GM23338 (cell line): Measurements from ENCODE around the gene CFAP299. TPM values are rescaled to one million over a fixed set of nuclear protein-coding genes. Genes with fewer than 3 reads are reported as not detected.

ENCODE experiments used
- ATAC-seq: fragments of 200-7000 bp; cut with Tn5 transposase; 3 replicates; pipeline ENCODE4 v1.9.1; 2020
- DNase-seq: peaks from one replicate; pipeline ENCODE4 v3.0.0-alpha.2; 2015; ENCODE audit warnings: low spot score
- H2AFZ ChIP-seq: fragments of 200-600 bp; sonication (generic); 2 replicates; pipeline ENCODE4 v1.8.0; 2016; ENCODE audit warnings: antibody characterized with exemption, mild to moderate bottlenecking, moderate library complexity
- H3F3A ChIP-seq: fragments of 200-600 bp; sonication (generic); replicated peaks from 2 replicates; pipeline ENCODE4 v1.8.0; 2017; ENCODE audit warnings: antibody characterized with exemption, mixed run types, low read depth
- H3K27ac ChIP-seq: fragments of 200-600 bp; sonication (generic); 2 replicates; pipeline ENCODE4 v1.6.1; 2016; ENCODE audit warnings: low read depth
- H3K27me3 ChIP-seq: fragments of 200-600 bp; sonication (generic); 2 replicates; pipeline ENCODE4 v1.8.0; 2016; ENCODE audit warnings: mild to moderate bottlenecking, mixed run types, moderate library complexity; ENCODE audit not compliant: insufficient read depth
- H3K36me3 ChIP-seq: fragments of 200-600 bp; sonication (generic); 2 replicates; pipeline ENCODE4 v1.8.0; 2016; ENCODE audit warnings: mild to moderate bottlenecking; ENCODE audit not compliant: insufficient read depth
- H3K4me1 ChIP-seq: fragments of 200-600 bp; sonication (generic); 2 replicates; pipeline ENCODE4 v1.8.0; 2016; ENCODE audit warnings: mild to moderate bottlenecking, moderate library complexity; ENCODE audit not compliant: insufficient read depth
- H3K4me2 ChIP-seq: fragments of 200-600 bp; sonication (generic); 2 replicates; pipeline ENCODE4 v1.7.1; 2017; ENCODE audit warnings: mixed run types
- H3K4me3 ChIP-seq: fragments of 200-600 bp; sonication (generic); 2 replicates; pipeline ENCODE4 v1.6.1; 2016; ENCODE audit warnings: mixed run types
- H3K79me2 ChIP-seq: fragments of 200-600 bp; sonication (generic); replicated peaks from 2 replicates; pipeline ENCODE4 v1.8.0; 2017; ENCODE audit warnings: mild to moderate bottlenecking; ENCODE audit not compliant: insufficient read depth
- H3K9me2 ChIP-seq: fragments of 200-600 bp; sonication (generic); 2 replicates; pipeline ENCODE4 v1.8.0; 2017; ENCODE audit not compliant: insufficient read depth
- H4K20me1 ChIP-seq: fragments of 200-600 bp; sonication (generic); replicated peaks from 2 replicates; pipeline ENCODE4 v1.8.0; 2017; ENCODE audit warnings: mild to moderate bottlenecking; ENCODE audit not compliant: insufficient read depth
- H3K27ac Mint-ChIP-seq: 2 replicates; pipeline ENCODE4 v1.8.0; 2020; ENCODE audit warnings: inconsistent platforms, mild to moderate bottlenecking, moderate library complexity, mixed read lengths
- H3K27me3 Mint-ChIP-seq: 3 replicates; pipeline ENCODE4 v1.8.0; 2022; ENCODE audit warnings: low read depth, mild to moderate bottlenecking, moderate library complexity, mixed read lengths, inconsistent platforms; ENCODE audit not compliant: insufficient read depth, poor library complexity
- H3K36me3 Mint-ChIP-seq: 3 replicates; pipeline ENCODE4 v1.8.0; 2021; ENCODE audit warnings: low read depth, mild to moderate bottlenecking, inconsistent platforms, moderate library complexity, mixed read lengths
- H3K4me1 Mint-ChIP-seq: 3 replicates; pipeline ENCODE4 v1.8.0; 2020; ENCODE audit warnings: mild to moderate bottlenecking, inconsistent platforms, mixed read lengths
- H3K4me3 Mint-ChIP-seq: 3 replicates; pipeline ENCODE4 v1.8.0; 2021; ENCODE audit warnings: moderate library complexity, mild to moderate bottlenecking, inconsistent platforms, mixed read lengths
- H3K9me3 Mint-ChIP-seq: 3 replicates; pipeline ENCODE4 v1.8.0; 2020; ENCODE audit warnings: moderate library complexity, mild to moderate bottlenecking, inconsistent platforms, mixed read lengths
- CREB1 ChIP-seq: fragments of 250-450 bp; sonication (Bioruptor Pico); IDR thresholded peaks from 2 replicates; pipeline ENCODE4 v1.5.0; 2020; ENCODE audit warnings: low read depth, mild to moderate bottlenecking, moderate library complexity
- EZH2 ChIP-seq: fragments of 200-600 bp; sonication (generic); IDR thresholded peaks from one replicate; pipeline ENCODE4 v1.8.0; 2017; ENCODE audit warnings: antibody characterized with exemption, mild to moderate bottlenecking, low read depth; ENCODE audit not compliant: unreplicated experiment
- EZH2phosphoT487 ChIP-seq: fragments of 200-600 bp; sonication (generic); IDR thresholded peaks from one replicate; pipeline ENCODE4 v1.8.1; 2018; ENCODE audit warnings: antibody characterized with exemption; ENCODE audit not compliant: unreplicated experiment
- JUNB ChIP-seq: IDR thresholded peaks from one replicate; pipeline ENCODE4 v1.6.1; 2016; ENCODE audit warnings: antibody characterized with exemption; ENCODE audit not compliant: unreplicated experiment
- NANOG ChIP-seq: IDR thresholded peaks from 2 replicates; pipeline ENCODE4 v1.6.1; 2016; ENCODE audit warnings: antibody characterized with exemption, borderline replicate concordance
- POLR2AphosphoS5 ChIP-seq: IDR thresholded peaks from 2 replicates; pipeline ENCODE4 v1.6.1; 2016; ENCODE audit warnings: antibody characterized with exemption, low read depth
- REST ChIP-seq: IDR thresholded peaks from one replicate; pipeline ENCODE4 v1.6.1; 2018; ENCODE audit warnings: antibody characterized with exemption; ENCODE audit not compliant: unreplicated experiment
- STAT1 ChIP-seq: IDR thresholded peaks from one replicate; pipeline ENCODE4 v1.6.1; 2016; ENCODE audit warnings: antibody characterized with exemption; ENCODE audit not compliant: unreplicated experiment
- ZNF114 ChIP-seq: fragments of 250-450 bp; sonication (Bioruptor Pico); IDR thresholded peaks from 2 replicates; pipeline ENCODE4 v1.5.0; 2020; ENCODE audit warnings: mild to moderate bottlenecking, moderate library complexity
- ZNF331 ChIP-seq: fragments of 250-450 bp; sonication (Bioruptor Pico); IDR thresholded peaks from 2 replicates; pipeline ENCODE4 v1.5.0; 2020; ENCODE audit warnings: low read depth, mild to moderate bottlenecking, moderate library complexity
- polyA plus RNA-seq: library from polyadenylated mRNA; unstranded; fragments of >200 nt; fragmentation: Nextera tagmentation; extraction: Ambion mirVana; gene quantifications from 2 replicates; pipeline ENCODE4 v1.2.1, GENCODE V29; 2016
- total RNA-seq: library from RNA; depleted of rRNA; stranded (reverse); fragments of >200 nt; shearing (Covaris generic); gene quantifications from 2 replicates; pipeline ENCODE4 v1.2.3, GENCODE V29; 2014
- TF ChIP-seq, protein P1 (sequence below): IDR thresholded peaks from 2 replicates; pipeline ENCODE4 v1.6.1; 2016; ENCODE audit warnings: antibody characterized with exemption
- TF ChIP-seq, protein P2 (sequence below), 2 experiments: fragments of 200-600 bp in 1 of 2; sonication (generic) in 1 of 2; conservative IDR thresholded peaks; 2 replicates each; pipeline versions ENCODE4 v1.5.1 to v1.6.1; 2016 to 2017; ENCODE audit warnings: antibody characterized with exemption in 2 of 2, low read depth in 2 of 2, mild to moderate bottlenecking in 2 of 2, moderate library complexity in 1 of 2
- TF ChIP-seq, protein P3 (sequence below): fragments of 250-450 bp; sonication (Bioruptor Pico); IDR thresholded peaks from 2 replicates; pipeline ENCODE4 v1.5.0; 2020; ENCODE audit warnings: mild to moderate bottlenecking, moderate library complexity

Gene CFAP299
- total and polyA plus RNA-seq, 2 experiments from 2014 or later, result not detected

DNA sequence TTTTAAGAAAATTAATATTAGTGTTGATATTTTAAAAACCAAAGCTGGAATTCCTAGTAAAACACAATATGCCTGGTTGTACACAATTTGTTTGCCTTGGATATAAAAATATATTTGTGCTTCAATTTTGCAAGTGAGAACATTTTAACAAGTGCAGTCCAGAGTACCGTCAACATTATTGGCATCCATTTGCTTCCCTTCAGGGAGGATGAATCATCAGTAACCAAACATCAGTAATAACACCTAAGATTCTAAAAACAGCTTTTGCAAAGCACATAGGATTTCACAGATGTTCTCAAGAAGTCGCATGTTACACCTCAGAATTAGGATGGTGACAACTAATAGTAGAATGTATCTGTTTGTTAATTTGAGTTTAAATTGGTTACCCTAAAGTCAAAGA is 432.4 kb downstream of the CFAP299 start:
- H3K27ac ChIP-seq, result no peak overlapping the region
- H4K20me1 ChIP-seq, result no peaks in the 10 kb centered on the region
- H3F3A ChIP-seq, result no peaks in the 10 kb centered on the region
- H3K9me3 Mint-ChIP-seq, result peaks cover 10% of the 10 kb centered on the region; the same call in 1 of the 3 replicates
- H3K27me3 ChIP-seq, result no peaks in the 10 kb centered on the region
- TF ChIP-seq EZH2phosphoT487 (no peak), REST (no peak), POLR2AphosphoS5 (no peak), ZNF114 (CRISPR knock-in tag) (no peak), NANOG (no peak), CREB1 (CRISPR knock-in tag) (no peak), JUNB (no peak), ZNF331 (CRISPR knock-in tag) (no peak), EZH2 (no peak), STAT1 (no peak)
- TF ChIP-seq, protein P1, sequence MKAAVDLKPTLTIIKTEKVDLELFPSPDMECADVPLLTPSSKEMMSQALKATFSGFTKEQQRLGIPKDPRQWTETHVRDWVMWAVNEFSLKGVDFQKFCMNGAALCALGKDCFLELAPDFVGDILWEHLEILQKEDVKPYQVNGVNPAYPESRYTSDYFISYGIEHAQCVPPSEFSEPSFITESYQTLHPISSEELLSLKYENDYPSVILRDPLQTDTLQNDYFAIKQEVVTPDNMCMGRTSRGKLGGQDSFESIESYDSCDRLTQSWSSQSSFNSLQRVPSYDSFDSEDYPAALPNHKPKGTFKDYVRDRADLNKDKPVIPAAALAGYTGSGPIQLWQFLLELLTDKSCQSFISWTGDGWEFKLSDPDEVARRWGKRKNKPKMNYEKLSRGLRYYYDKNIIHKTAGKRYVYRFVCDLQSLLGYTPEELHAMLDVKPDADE, result no peak
- TF ChIP-seq, protein P2, sequence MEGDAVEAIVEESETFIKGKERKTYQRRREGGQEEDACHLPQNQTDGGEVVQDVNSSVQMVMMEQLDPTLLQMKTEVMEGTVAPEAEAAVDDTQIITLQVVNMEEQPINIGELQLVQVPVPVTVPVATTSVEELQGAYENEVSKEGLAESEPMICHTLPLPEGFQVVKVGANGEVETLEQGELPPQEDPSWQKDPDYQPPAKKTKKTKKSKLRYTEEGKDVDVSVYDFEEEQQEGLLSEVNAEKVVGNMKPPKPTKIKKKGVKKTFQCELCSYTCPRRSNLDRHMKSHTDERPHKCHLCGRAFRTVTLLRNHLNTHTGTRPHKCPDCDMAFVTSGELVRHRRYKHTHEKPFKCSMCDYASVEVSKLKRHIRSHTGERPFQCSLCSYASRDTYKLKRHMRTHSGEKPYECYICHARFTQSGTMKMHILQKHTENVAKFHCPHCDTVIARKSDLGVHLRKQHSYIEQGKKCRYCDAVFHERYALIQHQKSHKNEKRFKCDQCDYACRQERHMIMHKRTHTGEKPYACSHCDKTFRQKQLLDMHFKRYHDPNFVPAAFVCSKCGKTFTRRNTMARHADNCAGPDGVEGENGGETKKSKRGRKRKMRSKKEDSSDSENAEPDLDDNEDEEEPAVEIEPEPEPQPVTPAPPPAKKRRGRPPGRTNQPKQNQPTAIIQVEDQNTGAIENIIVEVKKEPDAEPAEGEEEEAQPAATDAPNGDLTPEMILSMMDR (conservative IDR thresholded peaks at IDR 0.05; ENCODE audit: low read depth in 2 of 2), result no peak
- TF ChIP-seq, protein P3, sequence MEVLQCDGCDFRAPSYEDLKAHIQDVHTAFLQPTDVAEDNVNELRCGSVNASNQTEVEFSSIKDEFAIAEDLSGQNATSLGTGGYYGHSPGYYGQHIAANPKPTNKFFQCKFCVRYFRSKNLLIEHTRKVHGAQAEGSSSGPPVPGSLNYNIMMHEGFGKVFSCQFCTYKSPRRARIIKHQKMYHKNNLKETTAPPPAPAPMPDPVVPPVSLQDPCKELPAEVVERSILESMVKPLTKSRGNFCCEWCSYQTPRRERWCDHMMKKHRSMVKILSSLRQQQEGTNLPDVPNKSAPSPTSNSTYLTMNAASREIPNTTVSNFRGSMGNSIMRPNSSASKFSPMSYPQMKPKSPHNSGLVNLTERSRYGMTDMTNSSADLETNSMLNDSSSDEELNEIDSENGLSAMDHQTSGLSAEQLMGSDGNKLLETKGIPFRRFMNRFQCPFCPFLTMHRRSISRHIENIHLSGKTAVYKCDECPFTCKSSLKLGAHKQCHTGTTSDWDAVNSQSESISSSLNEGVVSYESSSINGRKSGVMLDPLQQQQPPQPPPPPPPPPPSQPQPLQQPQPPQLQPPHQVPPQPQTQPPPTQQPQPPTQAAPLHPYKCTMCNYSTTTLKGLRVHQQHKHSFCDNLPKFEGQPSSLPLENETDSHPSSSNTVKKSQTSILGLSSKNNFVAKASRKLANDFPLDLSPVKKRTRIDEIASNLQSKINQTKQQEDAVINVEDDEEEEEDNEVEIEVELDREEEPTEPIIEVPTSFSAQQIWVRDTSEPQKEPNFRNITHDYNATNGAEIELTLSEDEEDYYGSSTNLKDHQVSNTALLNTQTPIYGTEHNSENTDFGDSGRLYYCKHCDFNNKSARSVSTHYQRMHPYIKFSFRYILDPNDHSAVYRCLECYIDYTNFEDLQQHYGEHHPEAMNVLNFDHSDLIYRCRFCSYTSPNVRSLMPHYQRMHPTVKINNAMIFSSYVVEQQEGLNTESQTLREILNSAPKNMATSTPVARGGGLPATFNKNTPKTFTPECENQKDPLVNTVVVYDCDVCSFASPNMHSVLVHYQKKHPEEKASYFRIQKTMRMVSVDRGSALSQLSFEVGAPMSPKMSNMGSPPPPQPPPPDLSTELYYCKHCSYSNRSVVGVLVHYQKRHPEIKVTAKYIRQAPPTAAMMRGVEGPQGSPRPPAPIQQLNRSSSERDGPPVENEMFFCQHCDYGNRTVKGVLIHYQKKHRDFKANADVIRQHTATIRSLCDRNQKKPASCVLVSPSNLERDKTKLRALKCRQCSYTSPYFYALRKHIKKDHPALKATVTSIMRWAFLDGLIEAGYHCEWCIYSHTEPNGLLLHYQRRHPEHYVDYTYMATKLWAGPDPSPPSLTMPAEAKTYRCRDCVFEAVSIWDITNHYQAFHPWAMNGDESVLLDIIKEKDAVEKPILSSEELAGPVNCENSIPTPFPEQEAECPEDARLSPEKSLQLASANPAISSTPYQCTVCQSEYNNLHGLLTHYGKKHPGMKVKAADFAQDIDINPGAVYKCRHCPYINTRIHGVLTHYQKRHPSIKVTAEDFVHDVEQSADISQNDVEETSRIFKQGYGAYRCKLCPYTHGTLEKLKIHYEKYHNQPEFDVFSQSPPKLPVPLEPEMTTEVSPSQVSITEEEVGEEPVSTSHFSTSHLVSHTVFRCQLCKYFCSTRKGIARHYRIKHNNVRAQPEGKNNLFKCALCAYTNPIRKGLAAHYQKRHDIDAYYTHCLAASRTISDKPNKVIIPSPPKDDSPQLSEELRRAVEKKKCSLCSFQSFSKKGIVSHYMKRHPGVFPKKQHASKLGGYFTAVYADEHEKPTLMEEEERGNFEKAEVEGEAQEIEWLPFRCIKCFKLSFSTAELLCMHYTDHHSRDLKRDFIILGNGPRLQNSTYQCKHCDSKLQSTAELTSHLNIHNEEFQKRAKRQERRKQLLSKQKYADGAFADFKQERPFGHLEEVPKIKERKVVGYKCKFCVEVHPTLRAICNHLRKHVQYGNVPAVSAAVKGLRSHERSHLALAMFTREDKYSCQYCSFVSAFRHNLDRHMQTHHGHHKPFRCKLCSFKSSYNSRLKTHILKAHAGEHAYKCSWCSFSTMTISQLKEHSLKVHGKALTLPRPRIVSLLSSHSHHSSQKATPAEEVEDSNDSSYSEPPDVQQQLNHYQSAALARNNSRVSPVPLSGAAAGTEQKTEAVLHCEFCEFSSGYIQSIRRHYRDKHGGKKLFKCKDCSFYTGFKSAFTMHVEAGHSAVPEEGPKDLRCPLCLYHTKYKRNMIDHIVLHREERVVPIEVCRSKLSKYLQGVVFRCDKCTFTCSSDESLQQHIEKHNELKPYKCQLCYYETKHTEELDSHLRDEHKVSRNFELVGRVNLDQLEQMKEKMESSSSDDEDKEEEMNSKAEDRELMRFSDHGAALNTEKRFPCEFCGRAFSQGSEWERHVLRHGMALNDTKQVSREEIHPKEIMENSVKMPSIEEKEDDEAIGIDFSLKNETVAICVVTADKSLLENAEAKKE (CRISPR knock-in tag), result no peak
- ATAC-seq (no peak), DNase-seq (no peak)
- H3K36me3 ChIP-seq, result no peaks in the 10 kb centered on the region
- no peak overlapping the region for H3K4me2 ChIP-seq
- H2AFZ ChIP-seq, result no peak overlapping the region
- H3K9me2 ChIP-seq, result no peaks in the 10 kb centered on the region
- no peaks in the 10 kb centered on the region for H3K79me2 ChIP-seq
- no peaks in the 10 kb centered on the region for H3K4me1 ChIP-seq
- no peaks in the 10 kb centered on the region; the same call in 2 of the 3 replicates for H3K36me3 Mint-ChIP-seq
- peaks cover 2% of the 10 kb centered on the region for H3K27me3 Mint-ChIP-seq
- no peak overlapping the region for H3K4me3 ChIP-seq
- H3K27ac Mint-ChIP-seq, result no peak overlapping the region
- H3K4me3 Mint-ChIP-seq, result no peak overlapping the region
- no peaks in the 10 kb centered on the region for H3K4me1 Mint-ChIP-seq
